Kidney epithelial cell (primary cell): ENCODE results near the gene SPTSSB. TPM values are rescaled to one million over a fixed set of nuclear protein-coding genes. Genes with fewer than 3 reads are reported as not detected.

Experiments
- DNase-seq: peaks from one replicate; pipeline ENCODE4 v3.0.0-alpha.2; 2010; ENCODE audit warnings: low read depth
- H3K27me3 ChIP-seq: 2 replicates; pipeline ENCODE4 v1.6.0; 2011; ENCODE audit warnings: low read length; ENCODE audit not compliant: control insufficient read depth, insufficient read depth
- H3K36me3 ChIP-seq: 2 replicates; pipeline ENCODE4 v1.5.1; 2011; ENCODE audit warnings: low read length; ENCODE audit not compliant: control insufficient read depth, insufficient read depth
- H3K4me3 ChIP-seq: 2 replicates; pipeline ENCODE4 v1.5.1; 2011; ENCODE audit warnings: low read depth, mild to moderate bottlenecking, control low read depth, low read length
- total RNA-seq: library from RNA; depleted of rRNA; stranded (reverse); fragments of >200 nt; gene quantifications from 2 replicates; pipeline ENCODE4 v1.2.3, GENCODE V29; 2015
- TF ChIP-seq, protein P1 (sequence below): IDR thresholded peaks from 2 replicates; pipeline ENCODE4 v1.5.1; 2011; ENCODE audit warnings: mild to moderate bottlenecking, moderate library complexity, low read length, control low read depth, inconsistent platforms; ENCODE audit not compliant: insufficient read depth, poor library complexity, severe bottlenecking

SPTSSB gene
- total RNA-seq, 1 donor from 2014 or later: not detected

DNA sequence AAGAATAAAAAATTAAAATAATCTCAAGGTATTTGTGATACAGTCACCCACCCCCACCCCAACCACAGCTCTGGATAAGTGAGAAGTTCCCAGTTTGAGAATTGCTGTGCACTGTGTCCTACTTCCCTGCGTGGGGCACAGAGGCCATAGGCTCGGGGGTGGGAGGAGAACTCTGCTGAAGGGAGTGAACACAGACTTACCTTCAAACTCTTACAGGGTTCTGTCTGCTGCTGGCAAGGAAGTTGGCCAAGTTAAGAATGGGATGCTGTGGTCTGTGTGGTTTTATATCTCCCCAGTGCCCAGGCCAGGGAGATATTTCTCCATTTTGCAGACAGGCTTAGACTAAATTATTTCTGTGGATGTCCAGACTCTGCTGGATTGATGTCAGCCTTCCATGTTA lies 37.6 kb downstream of the SPTSSB start:
- DNase-seq: no peak
- TF ChIP-seq, protein P1, sequence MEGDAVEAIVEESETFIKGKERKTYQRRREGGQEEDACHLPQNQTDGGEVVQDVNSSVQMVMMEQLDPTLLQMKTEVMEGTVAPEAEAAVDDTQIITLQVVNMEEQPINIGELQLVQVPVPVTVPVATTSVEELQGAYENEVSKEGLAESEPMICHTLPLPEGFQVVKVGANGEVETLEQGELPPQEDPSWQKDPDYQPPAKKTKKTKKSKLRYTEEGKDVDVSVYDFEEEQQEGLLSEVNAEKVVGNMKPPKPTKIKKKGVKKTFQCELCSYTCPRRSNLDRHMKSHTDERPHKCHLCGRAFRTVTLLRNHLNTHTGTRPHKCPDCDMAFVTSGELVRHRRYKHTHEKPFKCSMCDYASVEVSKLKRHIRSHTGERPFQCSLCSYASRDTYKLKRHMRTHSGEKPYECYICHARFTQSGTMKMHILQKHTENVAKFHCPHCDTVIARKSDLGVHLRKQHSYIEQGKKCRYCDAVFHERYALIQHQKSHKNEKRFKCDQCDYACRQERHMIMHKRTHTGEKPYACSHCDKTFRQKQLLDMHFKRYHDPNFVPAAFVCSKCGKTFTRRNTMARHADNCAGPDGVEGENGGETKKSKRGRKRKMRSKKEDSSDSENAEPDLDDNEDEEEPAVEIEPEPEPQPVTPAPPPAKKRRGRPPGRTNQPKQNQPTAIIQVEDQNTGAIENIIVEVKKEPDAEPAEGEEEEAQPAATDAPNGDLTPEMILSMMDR: no peak
- H3K4me3 ChIP-seq: no peak overlapping the region
- no peaks in the 10 kb centered on the region for H3K27me3 ChIP-seq
- no peaks in the 10 kb centered on the region for H3K36me3 ChIP-seq

DNA sequence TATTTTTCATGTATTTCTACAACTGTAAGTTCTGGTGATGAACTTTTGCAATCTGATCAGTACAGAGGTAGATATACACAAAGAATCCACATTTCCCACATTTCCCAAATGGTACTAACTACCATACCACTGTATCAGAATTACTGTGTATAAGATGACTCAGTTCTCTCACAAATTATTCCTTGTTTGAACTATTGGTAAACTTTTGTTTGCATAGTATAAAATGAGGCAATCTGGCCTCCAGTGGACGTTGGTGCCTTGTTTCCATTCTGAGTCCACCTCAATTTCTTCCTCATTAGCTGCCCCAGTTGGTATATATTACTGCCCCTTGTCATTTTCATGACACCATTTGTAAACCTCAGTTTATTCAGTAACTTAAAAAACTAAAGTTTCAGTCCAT lies 38.5 kb downstream of the SPTSSB start:
- no peaks in the 10 kb centered on the region for H3K27me3 ChIP-seq
- TF ChIP-seq, protein P1: no peak
- H3K4me3 ChIP-seq: no peak overlapping the region
- H3K36me3 ChIP-seq: no peaks in the 10 kb centered on the region
- DNase-seq: no peak

DNA sequence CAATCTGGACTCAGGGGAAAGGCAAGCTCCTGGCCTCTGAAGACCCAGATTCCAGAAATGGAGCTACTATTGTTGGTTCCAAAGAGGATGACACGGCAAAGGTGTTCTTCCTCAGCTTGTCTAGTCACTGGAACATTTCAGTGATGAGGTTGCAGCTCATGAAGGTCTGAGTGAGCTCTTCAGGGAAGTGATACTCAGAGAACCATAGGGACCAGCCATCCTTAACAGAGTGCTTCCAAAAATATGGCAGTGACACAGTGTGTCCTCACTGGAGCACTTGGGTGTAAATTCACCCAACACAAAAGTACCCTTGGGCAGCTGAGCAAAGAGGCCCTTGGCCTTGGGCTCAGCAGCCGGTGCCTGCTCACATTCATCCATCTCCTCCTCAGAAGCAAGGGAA lies 46.3 kb downstream of the SPTSSB start:
- no peak overlapping the region for H3K4me3 ChIP-seq
- no peaks in the 10 kb centered on the region for H3K36me3 ChIP-seq
- TF ChIP-seq, protein P1: no peak

DNA sequence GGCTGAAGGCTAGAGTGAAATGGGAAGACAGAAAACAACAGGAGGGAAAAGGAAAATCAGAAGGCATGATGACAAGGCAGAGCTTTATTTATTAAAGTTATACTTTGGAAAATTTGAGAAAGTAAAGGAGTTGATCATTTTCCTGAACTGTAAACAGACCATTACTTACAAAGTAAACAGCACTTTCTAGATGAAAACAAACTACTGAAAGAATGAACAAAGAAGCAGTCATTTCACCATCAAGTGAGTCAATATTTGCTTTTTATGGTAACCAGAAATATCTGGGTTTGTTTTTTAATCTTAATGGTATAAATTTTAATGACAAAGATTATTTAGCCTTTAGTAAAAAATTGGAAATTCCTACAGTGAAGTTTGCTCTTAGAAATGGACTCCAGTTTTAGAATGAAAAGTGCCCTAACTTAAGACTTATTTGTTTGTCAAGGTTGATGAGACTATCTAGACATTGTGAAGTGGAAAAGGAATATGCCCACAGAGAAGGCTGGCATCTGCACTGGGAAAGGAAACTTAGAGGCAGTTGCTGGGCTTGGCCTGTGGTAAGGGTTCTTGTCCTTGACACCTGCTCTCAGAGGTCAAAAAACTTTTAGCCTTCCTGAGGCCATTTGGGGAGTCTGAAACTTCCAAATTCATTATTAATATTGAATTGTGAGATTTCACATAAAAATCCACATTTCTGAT lies 47.2 kb downstream of the SPTSSB start:
- TF ChIP-seq, protein P1: no peak

More for the DNA sequence above, 46.3 kb downstream of the SPTSSB start:
- no peaks in the 10 kb centered on the region for H3K27me3 ChIP-seq
- DNase-seq: no peak

DNA sequence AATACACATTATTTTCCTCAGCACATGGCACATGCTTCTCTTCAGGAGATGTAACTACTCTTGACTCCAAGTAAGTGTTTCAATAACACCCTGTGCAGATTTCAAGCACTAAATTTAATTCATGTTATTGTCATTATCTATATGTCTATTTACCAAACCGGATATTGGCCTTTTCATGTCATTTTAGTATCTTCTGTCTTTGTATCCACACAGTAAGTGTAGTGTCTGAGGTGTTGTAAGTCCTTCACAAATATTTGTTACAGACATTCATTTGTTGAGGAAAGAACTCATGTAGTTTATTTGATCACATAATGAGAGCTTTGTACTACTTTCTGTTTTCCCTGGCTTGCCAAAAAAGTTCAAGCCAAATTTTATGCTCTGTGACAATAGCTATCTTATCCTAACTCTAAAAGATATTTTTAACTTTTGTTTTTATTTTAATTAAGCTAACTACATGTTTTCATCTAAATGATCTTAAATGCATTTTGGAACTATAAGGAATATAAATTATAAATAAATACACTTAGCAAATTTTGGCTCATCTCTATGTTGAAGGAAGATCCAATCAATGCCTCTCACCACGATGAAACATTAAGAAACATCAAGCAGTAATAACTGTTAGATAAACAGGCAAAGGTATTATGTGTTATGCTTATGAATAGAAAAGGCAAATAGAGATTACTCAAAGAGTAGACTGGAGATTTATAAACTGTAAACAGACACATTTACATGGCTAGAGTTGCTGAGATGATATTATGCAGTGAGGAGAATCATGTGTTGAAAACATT lies 48.3 kb downstream of the SPTSSB start:
- no peak for DNase-seq
- Histone ChIP-seq H3K27me3 (no peaks in the 10 kb centered on the region), H3K4me3 (no peak overlapping the region), H3K36me3 (no peaks in the 10 kb centered on the region)
- TF ChIP-seq, protein P1: no peak

More for the DNA sequence above, 47.2 kb downstream of the SPTSSB start:
- Histone ChIP-seq H3K36me3 (no peaks in the 10 kb centered on the region), H3K27me3 (no peaks in the 10 kb centered on the region), H3K4me3 (no peak overlapping the region)
- DNase-seq: no peak
